GM12891 (cell line): ENCODE results near the gene TTC13.

Experiments used
- PAX5 ChIP-seq: IDR thresholded peaks from 2 replicates; pipeline ENCODE4 v1.6.1; 2011; ENCODE audit warnings: low read length, moderate library complexity, mild to moderate bottlenecking; ENCODE audit not compliant: insufficient read depth, severe bottlenecking
- POLR2A ChIP-seq: IDR thresholded peaks from 2 replicates; pipeline ENCODE4 v1.6.1; 2011; ENCODE audit warnings: low read depth, low read length, control low read depth
- POLR2AphosphoS5 ChIP-seq: IDR thresholded peaks from 2 replicates; pipeline ENCODE4 v1.6.1; 2011; ENCODE audit warnings: low read depth, low read length, control low read depth
- POU2F2 ChIP-seq: IDR thresholded peaks from 2 replicates; pipeline ENCODE4 v1.6.1; 2011; ENCODE audit warnings: low read depth, mild to moderate bottlenecking, control low read depth, low read length, moderate library complexity
- SPI1 ChIP-seq: IDR thresholded peaks from 2 replicates; pipeline ENCODE4 v1.6.1; 2011; ENCODE audit warnings: low read depth, low read length, control low read depth
- TAF1 ChIP-seq: IDR thresholded peaks from 2 replicates; pipeline ENCODE4 v1.6.1; 2011; ENCODE audit warnings: low read depth, low read length, control low read depth

- no peak for TF ChIP-seq POLR2A
- no peak for TF ChIP-seq TAF1
- TF ChIP-seq SPI1, result no peak
- no peak for TF ChIP-seq POLR2AphosphoS5
- TF ChIP-seq POU2F2, result no peak
- no peak for TF ChIP-seq PAX5
Observed at GRCh38 chr1:230948903-230949302, 29.8 kb downstream of the TTC13 start.
